ENCODE measurements around the gene BTBD1.
"Not testable (repeated sequence)": the region's sequence is repeated elsewhere in the genome, so short reads cannot be mapped to it uniquely, and the experiment has no call there.

BTBD1 gene

GRCh38 chr15:83092309-83092976, 25.4 kb upstream of the BTBD1 start:
- DNase-seq: no peak

- not testable (repeated sequence) for DNase-seq
Observed at GRCh38 chr15:83091965-83092308, 24.9 kb upstream of the BTBD1 start.

- DNase-seq: no peak
Observed at GRCh38 chr15:83090465-83090864, 23.4 kb upstream of the BTBD1 start.

GRCh38 chr15:83088876-83089275, 21.8 kb upstream of the BTBD1 start:
- no peak for DNase-seq

- DNase-seq: no peak
Observed at GRCh38 chr15:83087576-83087975, 20.5 kb upstream of the BTBD1 start.

- DNase-seq: not testable (repeated sequence)
Observed at GRCh38 chr15:83085864-83086552, 19.0 kb upstream of the BTBD1 start.

- not testable (repeated sequence) for DNase-seq
Observed at GRCh38 chr15:83085461-83085860, 18.4 kb upstream of the BTBD1 start.

- no peak for DNase-seq
Observed at GRCh38 chr15:83082730-83083386, 15.8 kb upstream of the BTBD1 start.

- no peak for DNase-seq
Observed at GRCh38 chr15:83081256-83082014, 14.4 kb upstream of the BTBD1 start.

GRCh38 chr15:83078712-83079111, 11.7 kb upstream of the BTBD1 start:
- no peak for DNase-seq

GRCh38 chr15:83077491-83078230, 10.6 kb upstream of the BTBD1 start:
- DNase-seq: no peak

- DNase-seq: not testable (repeated sequence)
Observed at GRCh38 chr15:83069211-83069642, 2.2 kb upstream of the BTBD1 start.

- DNase-seq: no peak
Observed at GRCh38 chr15:83068054-83068453, 1.0 kb upstream of the BTBD1 start.

GRCh38 chr15:83067638-83067962, 548 bp upstream of the BTBD1 start:
- no peak for DNase-seq

GRCh38 chr15:83066034-83066733, 868 bp downstream of the BTBD1 start:
- no peak for DNase-seq

- no peak for DNase-seq
Observed at GRCh38 chr15:83065431-83065830, 1.6 kb downstream of the BTBD1 start.

GRCh38 chr15:83064859-83065258, 2.2 kb downstream of the BTBD1 start:
- DNase-seq: no peak

- no peak for DNase-seq
Observed at GRCh38 chr15:83063551-83063950, 3.5 kb downstream of the BTBD1 start.

GRCh38 chr15:83062768-83063180, 4.3 kb downstream of the BTBD1 start:
- DNase-seq: no peak

GRCh38 chr15:83061680-83062079, 5.4 kb downstream of the BTBD1 start:
- no peak for DNase-seq

GRCh38 chr15:83057696-83058376, 9.2 kb downstream of the BTBD1 start:
- DNase-seq: no peak

GRCh38 chr15:83057002-83057401, 10.1 kb downstream of the BTBD1 start:
- DNase-seq: no peak
